OCI-LY7 (cell line): ENCODE measurements around the gene TMX1. TPM values are rescaled to one million over a fixed set of nuclear protein-coding genes. Genes with fewer than 3 reads are reported as not detected.
A peak's percentile ranks its signal among the peaks of the same experiment; 100 is the strongest.

Experiments used
- BruUV-seq: library from RNA; stranded (reverse); fragments of 400-500 nt; replicated peaks from 2 replicates; lab custom pipeline; 2021; lab: Mats Ljungman, UMichigan
- CTCF ChIA-PET: fragments of 300-600 bp; sonication (Branson Sonifier 250); formaldehyde crosslinking; loops from one replicate; lab custom pipeline; 2022; ENCODE audit warnings: antibody characterized with exemption; ENCODE audit not compliant: unreplicated experiment; lab: Charles Lee
- POLR2A ChIA-PET: fragments of 300-600 bp; sonication (Branson Sonifier 250); formaldehyde crosslinking; loops from one replicate; lab custom pipeline; 2022; ENCODE audit warnings: antibody characterized with exemption; lab: Charles Lee
- DNase-seq: peaks from one replicate; pipeline ENCODE4 v3.0.0-alpha.2; 2015; ENCODE audit warnings: low spot score
- H2AFZ ChIP-seq: fragments of 200-600 bp; sonication (generic), shearing (Covaris generic); 2 replicates; pipeline ENCODE4 v1.6.1; 2014; ENCODE audit warnings: mild to moderate bottlenecking, antibody characterized with exemption, low read length, moderate library complexity
- H3K27ac ChIP-seq: fragments of 200-600 bp; sonication (generic); 2 replicates; pipeline ENCODE4 v1.5.1; 2014; ENCODE audit warnings: mixed run types, low read depth, mild to moderate bottlenecking, moderate library complexity, low read length, inconsistent platforms; ENCODE audit not compliant: poor library complexity, severe bottlenecking
- H3K36me3 ChIP-seq: fragments of 200-600 bp; sonication (generic); 2 replicates; pipeline ENCODE4 v1.6.1; 2014; ENCODE audit warnings: mild to moderate bottlenecking, antibody characterized with exemption, low read length, moderate library complexity, mixed read lengths; ENCODE audit not compliant: insufficient read depth
- H3K4me1 ChIP-seq: fragments of 200-600 bp; sonication (generic); 2 replicates; pipeline ENCODE4 v1.5.1; 2014; ENCODE audit warnings: mild to moderate bottlenecking, low read length; ENCODE audit not compliant: insufficient read depth, poor library complexity, severe bottlenecking
- H3K4me2 ChIP-seq: fragments of 200-600 bp; sonication (generic); 2 replicates; pipeline ENCODE4 v1.6.1; 2014; ENCODE audit warnings: mild to moderate bottlenecking, low read length
- H3K4me3 ChIP-seq: fragments of 200-600 bp; sonication (generic); 2 replicates; pipeline ENCODE4 v1.5.1; 2014; ENCODE audit warnings: mild to moderate bottlenecking, low read depth, low read length; ENCODE audit not compliant: poor library complexity, severe bottlenecking
- H3K79me2 ChIP-seq: fragments of 200-600 bp; sonication (generic); 2 replicates; pipeline ENCODE4 v1.6.1; 2016; ENCODE audit warnings: low read depth, mild to moderate bottlenecking, low read length, moderate library complexity, mixed read lengths; ENCODE audit not compliant: insufficient read depth
- H3K9me2 ChIP-seq: fragments of 200-600 bp; sonication (generic); 2 replicates; pipeline ENCODE4 v1.6.1; 2016; ENCODE audit warnings: mild to moderate bottlenecking, low read length, mixed read lengths; ENCODE audit not compliant: insufficient read depth
- H3K9me3 ChIP-seq: fragments of 200-600 bp; sonication (generic); 2 replicates; pipeline ENCODE4 v1.6.1; 2014; ENCODE audit warnings: mild to moderate bottlenecking, mixed run types, low read length, mixed read lengths
- H4K20me1 ChIP-seq: fragments of 200-600 bp; sonication (generic); 2 replicates; pipeline ENCODE4 v1.6.1; 2014; ENCODE audit warnings: mild to moderate bottlenecking, antibody characterized with exemption, low read length, moderate library complexity, mixed read lengths; ENCODE audit not compliant: insufficient read depth
- CTCF ChIP-seq: fragments of 200-600 bp; sonication (generic); conservative IDR thresholded peaks from 2 replicates; pipeline ENCODE4 v1.5.1; 2014; ENCODE audit warnings: mild to moderate bottlenecking, antibody characterized with exemption, low read length, moderate library complexity, mixed read lengths
- EZH2phosphoT487 ChIP-seq: fragments of 200-600 bp; sonication (generic); IDR thresholded peaks from 2 replicates; pipeline ENCODE4 v1.6.1; 2018; ENCODE audit warnings: low read depth, borderline replicate concordance, mild to moderate bottlenecking, mixed run types, antibody characterized with exemption, low read length, moderate library complexity, mixed read lengths
- intact Hi-C: fragments of 100-400 bp; cut with micrococcal nuclease; formaldehyde crosslinking; loops from one replicate; pipeline ENCODE4 v1.10.0; 2022; ENCODE audit not compliant: unreplicated experiment
- total RNA-seq, 2 experiments: library from RNA; depleted of rRNA in 1 of 2; stranded (reverse); fragments of >200 nt in 1 of 2; shearing (Covaris generic) in 1 of 2; gene quantifications; 2 replicates each; pipeline ENCODE4 v1.2.3, GENCODE V29; 2014 to 2022

Gene TMX1
- total RNA-seq, 2 experiments from 2014 or later: 34.3 to 59.0 TPM

- H3K27ac ChIP-seq: peak overlapping the region; percentile 15
- peaks cover 23% of the 10 kb centered on the region for H4K20me1 ChIP-seq
- intact Hi-C loops: loop anchor here (5.0 to 10.0 kb wide), 4 partner anchors 366 to 1309 kb away; partner anchors contain the start of genes FRMD6, GPR137C and TXNDC16
- CTCF ChIA-PET: no interaction called here
- H3K9me2 ChIP-seq: no peaks in the 10 kb centered on the region
- BruUV-seq: no TSS peak
- TF ChIP-seq CTCF: peak; percentile 74
- no peak for TF ChIP-seq EZH2phosphoT487
- peak overlapping the region; percentile 98 for H3K4me3 ChIP-seq
- H3K36me3 ChIP-seq: peaks cover 52% of the 10 kb centered on the region
- POLR2A ChIA-PET: interaction anchor here (0.6 to 1.2 kb wide), 6 partner anchors 15 to 1011 kb away, joined by 4 to 6 read pairs (median 4); no protein-coding TSS in a partner anchor
- H3K79me2 ChIP-seq: peaks cover 71% of the 10 kb centered on the region
- peak overlapping the region; percentile 88 for H3K4me2 ChIP-seq
- peak; percentile 45 for DNase-seq
- H3K9me3 ChIP-seq: no peaks in the 10 kb centered on the region
- peaks cover 47% of the 10 kb centered on the region for H3K4me1 ChIP-seq
- H2AFZ ChIP-seq: no peak overlapping the region
These were observed 2.8 kb downstream of the TMX1 start for GRCh38 chr14:51242545-51243490.

GRCh38 chr14:51244591-51244990, 4.5 kb downstream of the TMX1 start:
- ChIA-PET CTCF (no interaction called here), POLR2A (interaction anchor here (0.6 kb wide), 1 partner anchor 22 kb away, joined by 3 read pairs; no protein-coding TSS in a partner anchor)
- no peak for DNase-seq
- no peak for TF ChIP-seq CTCF
- TF ChIP-seq EZH2phosphoT487: no peak
- Histone ChIP-seq H3K4me2 (peak overlapping the region; percentile 45; the same call in 1 of the 2 replicates), H4K20me1 (peaks cover 27% of the 10 kb centered on the region), H3K79me2 (peaks cover 78% of the 10 kb centered on the region), H3K4me3 (no peak overlapping the region), H3K27ac (no peak overlapping the region), H3K4me1 (peaks cover 50% of the 10 kb centered on the region), H3K9me3 (no peaks in the 10 kb centered on the region), H3K9me2 (no peaks in the 10 kb centered on the region), H3K36me3 (peaks cover 70% of the 10 kb centered on the region), H2AFZ (no peak overlapping the region)
- no TSS peak for BruUV-seq
- intact Hi-C loops: loop anchor here (5.0 to 10.0 kb wide), 4 partner anchors 367 to 1308 kb away; partner anchors contain the start of genes FRMD6, GPR137C and TXNDC16
